HepG2 (cell line): ENCODE measurements around the gene GRAMD2A. TPM values are rescaled to one million over a fixed set of nuclear protein-coding genes. Genes with fewer than 3 reads are reported as not detected.
A peak's percentile ranks its signal among the peaks of the same experiment; 100 is the strongest.

Experiments used
- ATAC-seq: fragments of 200-7000 bp; cut with Tn5 transposase; 3 replicates; pipeline ENCODE4 v1.9.1; 2020; ENCODE audit warnings: mild to moderate bottlenecking, moderate library complexity
- BruUV-seq: library from RNA; stranded (reverse); fragments of 400-500 nt; replicated peaks from 2 replicates; lab custom pipeline; 2021; lab: Mats Ljungman, UMichigan
- CTCF ChIA-PET: fragments of 300-600 bp; formaldehyde crosslinking; extraction: SDS; loops from one replicate; lab custom pipeline; 2021; ENCODE audit warnings: low total read pairs, inconsistent platforms, low intra/inter-chr PET ratio; lab: Yijun Ruan, JAX
- POLR2A ChIA-PET: fragments of 350-600 bp; sonication (Branson Sonifier 250); formaldehyde crosslinking; loops from one replicate; lab custom pipeline; 2020; ENCODE audit warnings: antibody characterized with exemption, inconsistent platforms; lab: Yijun Ruan, JAX
- DNase-seq: peaks from one replicate; pipeline ENCODE4 v3.0.0-alpha.2; 2015; ENCODE audit warnings: low spot score
- FAIRE-seq: peaks from 3 replicates; lab custom pipeline; 2011; peaks lifted over from hg19 to GRCh38; lab: Jason Lieb, UNC
- H2AFZ ChIP-seq: one replicate; pipeline ENCODE4 v1.6.1; 2011; ENCODE audit warnings: low read length, inconsistent platforms
- H3K27ac ChIP-seq: fragments of 300-600 bp; 3 replicates; pipeline ENCODE4 v1.8.0; 2011; ENCODE audit warnings: mixed run types, mild to moderate bottlenecking, mixed read lengths, low read length, inconsistent platforms; ENCODE audit not compliant: insufficient read depth; ENCODE audit errors: extremely low read length
- H3K27me3 ChIP-seq, 2 experiments: fragments of 200-600 bp in 1 of 2; 2 replicates in 1 of 2; 3 replicates in 1 of 2; pipeline versions ENCODE4 v1.6.0 to v1.8.0; 2011; ENCODE audit warnings: low read length in 2 of 2, mild to moderate bottlenecking in 2 of 2, moderate library complexity in 2 of 2, inconsistent platforms in 1 of 2; ENCODE audit not compliant: insufficient read depth in 2 of 2, control insufficient read depth in 1 of 2
- H3K36me3 ChIP-seq, 2 experiments: fragments of 200-600 bp in 1 of 2; replicated peaks in 1 of 2; 2 replicates in 1 of 2; 3 replicates in 1 of 2; pipeline versions ENCODE4 v1.5.1 to v1.8.0; 2011; ENCODE audit warnings: low read length in 2 of 2, inconsistent platforms in 1 of 2; ENCODE audit not compliant: insufficient read depth in 2 of 2, control insufficient read depth in 1 of 2
- H3K4me1 ChIP-seq: 2 replicates; pipeline ENCODE4 v1.5.1; 2012; ENCODE audit warnings: low read length, inconsistent platforms; ENCODE audit not compliant: insufficient read depth
- H3K4me2 ChIP-seq: 2 replicates; pipeline ENCODE4 v1.6.0; 2011; ENCODE audit warnings: low read depth, low read length, inconsistent platforms
- H3K4me3 ChIP-seq, 3 experiments: fragments of 200-600 bp in 1 of 3; sonication (generic), shearing (Covaris generic) in 1 of 3; replicated peaks in 1 of 3; 2 replicates each; pipeline ENCODE4 v1.5.1; 2011 to 2016; ENCODE audit warnings: low read length in 3 of 3, inconsistent platforms in 2 of 3, low read depth in 2 of 3, mild to moderate bottlenecking in 2 of 3, control low read depth in 1 of 3, mixed read lengths in 1 of 3; ENCODE audit not compliant: insufficient read depth in 1 of 3
- H3K79me2 ChIP-seq: one replicate; pipeline ENCODE4 v1.6.1; 2011; ENCODE audit warnings: low read length, inconsistent platforms; ENCODE audit not compliant: insufficient read depth
- H3K9ac ChIP-seq: 2 replicates; pipeline ENCODE4 v1.6.0; 2011; ENCODE audit warnings: mild to moderate bottlenecking, low read depth, low read length, inconsistent platforms; ENCODE audit not compliant: insufficient read depth
- H3K9me3 ChIP-seq: 2 replicates; pipeline ENCODE4 v1.5.1; 2012; ENCODE audit warnings: mild to moderate bottlenecking, low read length
- H4K20me1 ChIP-seq: 2 replicates; pipeline ENCODE4 v1.6.0; 2011; ENCODE audit warnings: inconsistent platforms, mild to moderate bottlenecking, low read length, moderate library complexity; ENCODE audit not compliant: insufficient read depth
- FOXP1 ChIP-seq, 2 experiments: fragments of 450-650 bp in 1 of 2; IDR thresholded peaks; 2 replicates each; pipeline ENCODE4 v1.6.1; 2017 to 2018; ENCODE audit warnings: antibody characterized with exemption in 1 of 2
- GABPB1 ChIP-seq: IDR thresholded peaks from 2 replicates; pipeline ENCODE4 v1.6.1; 2016; ENCODE audit warnings: mild to moderate bottlenecking, missing genetic modification reagents, moderate library complexity, missing compliant biosample characterization
- HMGA1 ChIP-seq: sonication (generic); formaldehyde crosslinking; conservative IDR thresholded peaks from 2 replicates; pipeline ENCODE4 v1.4.0; 2020; ENCODE audit warnings: missing genetic modification reagents
- HNF4A ChIP-seq: sonication (generic); formaldehyde crosslinking; IDR thresholded peaks from 2 replicates; pipeline ENCODE4 v1.4.0; 2020; ENCODE audit warnings: missing genetic modification reagents
- MTA1 ChIP-seq: sonication (generic); formaldehyde crosslinking; IDR thresholded peaks from 2 replicates; pipeline ENCODE4 v1.4.0; 2020; ENCODE audit warnings: missing genetic modification reagents, mild to moderate bottlenecking, borderline replicate concordance
- SALL2 ChIP-seq: sonication (generic); formaldehyde crosslinking; IDR thresholded peaks from 2 replicates; pipeline ENCODE4 v1.8.1; 2023; ENCODE audit warnings: mild to moderate bottlenecking, missing genetic modification reagents, inconsistent platforms
- SMC3 ChIP-seq: IDR thresholded peaks from 2 replicates; pipeline ENCODE4 v1.6.1; 2011; ENCODE audit warnings: low read length, improper control_type of control experiment
- ZMAT3 ChIP-seq: sonication (generic); formaldehyde crosslinking; conservative IDR thresholded peaks from 2 replicates; pipeline ENCODE4 v1.7.0; 2021; ENCODE audit warnings: missing genetic modification reagents
- ZNF235 ChIP-seq: sonication (generic); formaldehyde crosslinking; IDR thresholded peaks from 2 replicates; pipeline ENCODE4 v1.8.1; 2023; ENCODE audit warnings: mild to moderate bottlenecking, missing genetic modification reagents, borderline replicate concordance
- ZNF34 ChIP-seq: sonication (generic); formaldehyde crosslinking; IDR thresholded peaks from 2 replicates; pipeline ENCODE4 v1.4.0; 2020; ENCODE audit warnings: mild to moderate bottlenecking, missing genetic modification reagents, borderline replicate concordance
- ZNF530 ChIP-seq: sonication (generic); formaldehyde crosslinking; IDR thresholded peaks from 2 replicates; pipeline ENCODE4 v1.5.0; 2020; ENCODE audit warnings: low read depth, mild to moderate bottlenecking, missing genetic modification reagents
- ZNF766 ChIP-seq: sonication (generic); formaldehyde crosslinking; IDR thresholded peaks from 2 replicates; pipeline ENCODE4 v1.5.0; 2020; ENCODE audit warnings: missing genetic modification reagents, borderline replicate concordance
- WGBS: methylation state at CpG from one replicate; pipeline ENCODE4 v1.1.6; 2017; ENCODE audit warnings: low lambda C conversion rate; 5-methylcytosine and 5-hydroxymethylcytosine counted together
- in situ Hi-C: cut with HindIII; loops from 2 replicates; pipeline ENCODE4 v1.10.0; 2017; ENCODE audit warnings: low pct_unique_long_range_greater_than_20kb; ENCODE audit not compliant: extremely low pct_ligation_motif_present
- intact Hi-C: fragments of 100-400 bp; cut with micrococcal nuclease; formaldehyde crosslinking; loops from one replicate; pipeline ENCODE4 v1.10.0; 2022; ENCODE audit not compliant: unreplicated experiment
- polyA plus RNA-seq, 8 experiments: library from polyadenylated mRNA; depleted of rRNA in 3 of 8; stranded (reverse) in 7 of 8; unstranded in 1 of 8; fragments of >200 nt; fragmentation: Illumina TruSeq in 4 of 8; extraction: Trizol in 4 of 8; gene quantifications; 2 replicates each; pipeline versions ENCODE4 v1.2.1 to v1.2.3, GENCODE V29; 2011 to 2016; ENCODE audit warnings: low read depth in 4 of 8, missing spikeins in 1 of 8, mixed read lengths in 1 of 8; ENCODE audit not compliant: insufficient read depth in 1 of 8
- total RNA-seq, 5 experiments: library from RNA; depleted of rRNA; stranded (reverse); fragments of >200 nt; fragmentation: Illumina TruSeq; extraction: Trizol; gene quantifications; 2 replicates each; pipeline ENCODE4 v1.2.3, GENCODE V29; 2016; ENCODE audit warnings: low read depth in 1 of 5
- TF ChIP-seq, protein P1 (sequence below): sonication (generic); formaldehyde crosslinking; IDR thresholded peaks from 2 replicates; pipeline ENCODE4 v1.5.0; 2020; ENCODE audit warnings: mild to moderate bottlenecking, low read depth, missing genetic modification reagents, borderline replicate concordance
- TF ChIP-seq, protein P2 (sequence below): sonication (generic); formaldehyde crosslinking; IDR thresholded peaks from 2 replicates; pipeline ENCODE4 v1.4.0; 2020; ENCODE audit warnings: missing genetic modification reagents
- TF ChIP-seq, protein P3 (sequence below): sonication (generic); formaldehyde crosslinking; IDR thresholded peaks from 2 replicates; pipeline ENCODE4 v1.8.1; 2023; ENCODE audit warnings: mild to moderate bottlenecking, missing genetic modification reagents, borderline replicate concordance
- TF ChIP-seq, protein P4 (sequence below): sonication (generic); IDR thresholded peaks from 2 replicates; pipeline ENCODE4 v1.6.1; 2016; ENCODE audit warnings: low read depth, borderline replicate concordance

The GRAMD2A gene
- total and polyA plus RNA-seq, 2 of the 13 experiments (the other 11 are each of a cell fraction or from before 2014, with no cell fraction given), result 0.04 TPM; not detected in 1

DNA sequence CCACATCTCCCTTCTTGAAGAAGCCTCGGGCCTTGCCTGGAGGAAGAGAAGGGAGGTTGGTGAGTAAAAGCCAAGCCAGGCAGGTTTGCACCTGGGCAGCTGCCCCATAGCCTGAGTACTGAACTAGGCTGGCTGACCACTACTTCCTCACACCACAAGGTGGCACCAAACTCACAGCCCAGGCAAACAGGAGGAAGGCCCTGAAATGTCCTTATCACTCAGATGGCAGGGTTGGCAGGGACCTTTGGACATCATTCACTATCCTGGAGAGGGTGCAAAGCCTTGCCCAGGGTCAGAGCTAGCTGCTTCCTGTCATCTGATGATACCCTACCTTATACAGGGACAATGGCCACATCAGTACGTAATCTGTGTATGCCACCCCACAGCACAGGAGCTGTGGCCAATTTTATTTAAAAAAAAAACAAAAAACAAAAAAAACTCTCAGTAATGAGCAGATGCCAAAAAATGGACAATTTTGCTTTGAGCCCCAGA lies 2.2 kb upstream of the GRAMD2A start (continued):
- no peak for TF ChIP-seq MTA1
- TF ChIP-seq, protein P1, sequence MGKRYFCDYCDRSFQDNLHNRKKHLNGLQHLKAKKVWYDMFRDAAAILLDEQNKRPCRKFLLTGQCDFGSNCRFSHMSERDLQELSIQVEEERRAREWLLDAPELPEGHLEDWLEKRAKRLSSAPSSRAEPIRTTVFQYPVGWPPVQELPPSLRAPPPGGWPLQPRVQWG (CRISPR knock-in tag), result no peak
- TF ChIP-seq, protein P2, sequence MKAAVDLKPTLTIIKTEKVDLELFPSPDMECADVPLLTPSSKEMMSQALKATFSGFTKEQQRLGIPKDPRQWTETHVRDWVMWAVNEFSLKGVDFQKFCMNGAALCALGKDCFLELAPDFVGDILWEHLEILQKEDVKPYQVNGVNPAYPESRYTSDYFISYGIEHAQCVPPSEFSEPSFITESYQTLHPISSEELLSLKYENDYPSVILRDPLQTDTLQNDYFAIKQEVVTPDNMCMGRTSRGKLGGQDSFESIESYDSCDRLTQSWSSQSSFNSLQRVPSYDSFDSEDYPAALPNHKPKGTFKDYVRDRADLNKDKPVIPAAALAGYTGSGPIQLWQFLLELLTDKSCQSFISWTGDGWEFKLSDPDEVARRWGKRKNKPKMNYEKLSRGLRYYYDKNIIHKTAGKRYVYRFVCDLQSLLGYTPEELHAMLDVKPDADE, result no peak
- no peak for TF ChIP-seq FOXP1 (IDR thresholded peaks at IDR 0.05)
- TF ChIP-seq FOXP1 (CRISPR knock-in tag; IDR thresholded peaks at IDR 0.05), result no peak
- TF ChIP-seq ZMAT3, result no peak
- TF ChIP-seq HNF4A (CRISPR knock-in tag), result peak; percentile 67
- TF ChIP-seq, protein P3, sequence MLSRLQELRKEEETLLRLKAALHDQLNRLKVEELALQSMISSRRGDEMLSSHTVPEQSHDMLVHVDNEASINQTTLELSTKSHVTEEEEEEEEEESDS (CRISPR knock-in tag), result no peak
- TF ChIP-seq HMGA1, result no peak
- peak; percentile 86 for TF ChIP-seq SMC3
- no peak for TF ChIP-seq ZNF766 (CRISPR knock-in tag)

DNA sequence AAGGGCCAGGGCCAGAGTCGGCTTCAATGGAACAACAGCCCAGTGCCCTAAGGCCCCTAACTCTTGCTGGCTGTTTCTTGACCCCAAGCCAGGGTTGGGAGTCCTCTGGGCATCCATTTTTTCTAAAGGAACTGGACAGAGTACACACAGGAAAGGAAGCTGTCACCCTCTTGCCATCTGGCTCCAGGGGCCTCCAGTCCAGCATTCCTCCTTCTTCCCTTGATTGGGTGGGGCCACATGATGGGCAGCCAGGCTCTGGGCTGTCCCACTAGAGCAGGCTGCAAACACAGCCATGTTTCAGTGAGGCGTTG lies 1.6 kb upstream of the GRAMD2A start:
- BruUV-seq, result TSS peak; percentile 92
- Histone ChIP-seq H3K9me3 (no peaks in the 10 kb centered on the region), H3K4me1 (peaks cover 24% of the 10 kb centered on the region), H3K27ac (no peak overlapping the region), H2AFZ (no peak overlapping the region), H3K9ac (no peak overlapping the region), H3K79me2 (no peaks in the 10 kb centered on the region), H3K36me3 (peaks cover 33 to 56% of the 10 kb centered on the region in 2 experiments), H4K20me1 (peaks cover 62% of the 10 kb centered on the region), H3K4me3 (no peak overlapping the region), H3K4me2 (no peak overlapping the region), H3K27me3 (peaks cover 6 to 11% of the 10 kb centered on the region in 2 experiments; a peak in 3 of 5 replicates)
- no peak for DNase-seq
- POLR2A ChIA-PET, result interaction anchor here (1.3 to 1.5 kb wide), 2 partner anchors 31 to 85 kb away, joined by 3 to 5 read pairs; no protein-coding TSS in a partner anchor
- WGBS, result 100% methylated on average over 1 of the region's 2 CpGs
- intact Hi-C loops, result loop anchor here (1.0 to 2.0 kb wide), 3 partner anchors 27 to 87 kb away; partner anchors contain the start of gene PKM
- in situ Hi-C loops, result no loop called here
- no peak for FAIRE-seq
- ATAC-seq, result no peak
- CTCF ChIA-PET, result interaction anchor here (0.6 to 2.0 kb wide), 4 partner anchors 84 to 143 kb away, joined by 3 to 35 read pairs (median 4); no protein-coding TSS in a partner anchor
- TF ChIP-seq ZNF235 (CRISPR knock-in tag), result no peak
- no peak for TF ChIP-seq SALL2 (CRISPR knock-in tag)
- TF ChIP-seq ZNF530 (CRISPR knock-in tag), result no peak
- TF ChIP-seq, protein P4, sequence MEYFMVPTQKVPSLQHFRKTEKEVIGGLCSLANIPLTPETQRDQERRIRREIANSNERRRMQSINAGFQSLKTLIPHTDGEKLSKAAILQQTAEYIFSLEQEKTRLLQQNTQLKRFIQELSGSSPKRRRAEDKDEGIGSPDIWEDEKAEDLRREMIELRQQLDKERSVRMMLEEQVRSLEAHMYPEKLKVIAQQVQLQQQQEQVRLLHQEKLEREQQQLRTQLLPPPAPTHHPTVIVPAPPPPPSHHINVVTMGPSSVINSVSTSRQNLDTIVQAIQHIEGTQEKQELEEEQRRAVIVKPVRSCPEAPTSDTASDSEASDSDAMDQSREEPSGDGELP, result no peak
- TF ChIP-seq ZNF34, result no peak
- TF ChIP-seq, protein P2, result no peak
- TF ChIP-seq GABPB1, result no peak
